Suprapubic skin (tissue), 4 donors: Measurements from ENCODE around the gene ZSCAN5B. TPM values are rescaled to one million over a fixed set of nuclear protein-coding genes. Genes with fewer than 3 reads are reported as not detected.
A peak's percentile ranks its signal among the peaks of the same experiment; 100 is the strongest.

ENCODE experiments used
- DNase-seq, 2 donors: peaks; one replicate each; pipeline ENCODE4 v3.0.0-alpha.2; 2019; ENCODE audit warnings: low spot score in 2 of 2
- H3K27ac ChIP-seq: fragments of 200-600 bp; sonication (generic); one replicate; pipeline ENCODE4 v1.5.1; 2019
- H3K27me3 ChIP-seq: fragments of 200-600 bp; sonication (generic); one replicate; pipeline ENCODE4 v1.5.1; 2019
- H3K36me3 ChIP-seq: fragments of 200-600 bp; sonication (generic); one replicate; pipeline ENCODE4 v1.5.1; 2019
- H3K4me1 ChIP-seq: fragments of 200-600 bp; sonication (generic); one replicate; pipeline ENCODE4 v1.5.1; 2019
- H3K4me3 ChIP-seq: fragments of 200-600 bp; sonication (generic); one replicate; pipeline ENCODE4 v1.5.1; 2019; ENCODE audit warnings: mild to moderate bottlenecking
- H3K9me3 ChIP-seq: fragments of 200-600 bp; sonication (generic); one replicate; pipeline ENCODE4 v1.5.1; 2019
- CTCF ChIP-seq, 2 donors: fragments of 200-600 bp in 1 of 2; fragments of 450-650 bp in 1 of 2; sonication (generic) in 1 of 2; IDR thresholded peaks; one replicate each; pipeline ENCODE4 v1.5.1; 2016 to 2019; ENCODE audit warnings: antibody characterized with exemption in 2 of 2, mild to moderate bottlenecking in 1 of 2, moderate library complexity in 1 of 2
- EP300 ChIP-seq: sonication (generic); formaldehyde crosslinking; IDR thresholded peaks from one replicate; pipeline ENCODE4 v1.6.1; 2017; ENCODE audit warnings: antibody characterized with exemption
- POLR2A ChIP-seq, 2 donors: fragments of 450-650 bp; IDR thresholded peaks; one replicate each; pipeline ENCODE4 v1.6.1; 2017; ENCODE audit warnings: antibody characterized with exemption in 2 of 2, mild to moderate bottlenecking in 2 of 2, moderate library complexity in 2 of 2
- POLR2AphosphoS5 ChIP-seq, 3 donors: sonication (generic); formaldehyde crosslinking; IDR thresholded peaks; one replicate each; pipeline ENCODE4 v1.6.1; 2017; ENCODE audit warnings: antibody characterized with exemption in 3 of 3
- WGBS: methylation state at CpG from one replicate; pipeline ENCODE4 v1.1.5; 2018; 5-methylcytosine and 5-hydroxymethylcytosine counted together
- total RNA-seq, 4 donors: library from RNA; depleted of rRNA; stranded (reverse); fragments of >200 nt; gene quantifications; one replicate each; pipeline ENCODE4 v1.1.0, GENCODE V29; 2016

ZSCAN5B gene
- total RNA-seq, 4 donors from 2014 or later, result not detected

- Histone ChIP-seq H3K4me1 (peaks cover 26% of the 10 kb centered on the region), H3K27ac (no peak overlapping the region), H3K27me3 (no peaks in the 10 kb centered on the region), H3K36me3 (peaks cover 28% of the 10 kb centered on the region), H3K4me3 (no peak overlapping the region), H3K9me3 (no peaks in the 10 kb centered on the region)
- DNase-seq, result no peak
- TF ChIP-seq CTCF (IDR thresholded peaks at IDR 0.05) (no peak), POLR2AphosphoS5 (IDR thresholded peaks at IDR 0.05) (no peak), POLR2A (IDR thresholded peaks at IDR 0.05) (no peak), EP300 (no peak)
- 58% methylated on average over 6 of the region's 6 CpGs for WGBS
These were observed 53.2 kb downstream of the ZSCAN5B start for GRCh38 chr19:56144376-56144775.

- Histone ChIP-seq H3K9me3 (no peaks in the 10 kb centered on the region), H3K4me1 (peaks cover 26% of the 10 kb centered on the region), H3K36me3 (peaks cover 19% of the 10 kb centered on the region), H3K4me3 (no peak overlapping the region), H3K27me3 (no peaks in the 10 kb centered on the region), H3K27ac (peak overlapping the region; percentile 85)
- TF ChIP-seq EP300, result no peak
- no peak for TF ChIP-seq CTCF (IDR thresholded peaks at IDR 0.05)
- no peak for DNase-seq
- 82% methylated on average over 3 of the region's 4 CpGs for WGBS
These were observed 54.6 kb downstream of the ZSCAN5B start for GRCh38 chr19:56142897-56143434.

- TF ChIP-seq CTCF (IDR thresholded peaks at IDR 0.05), result no peak
- no peak for TF ChIP-seq EP300
- TF ChIP-seq POLR2AphosphoS5 (IDR thresholded peaks at IDR 0.05), result no peak
- TF ChIP-seq POLR2A (IDR thresholded peaks at IDR 0.05), result no peak
- peaks cover 30% of the 10 kb centered on the region for H3K4me1 ChIP-seq
- WGBS, result 59% methylated on average over 17 of the region's 17 CpGs
- H3K27ac ChIP-seq, result peak overlapping the region; percentile 85
- peak overlapping the region; percentile 63 for H3K4me3 ChIP-seq
- H3K27me3 ChIP-seq, result no peaks in the 10 kb centered on the region
- no peak for DNase-seq
- H3K36me3 ChIP-seq, result peaks cover 12% of the 10 kb centered on the region
- no peaks in the 10 kb centered on the region for H3K9me3 ChIP-seq
These were observed 55.3 kb downstream of the ZSCAN5B start for GRCh38 chr19:56142087-56142787.

GRCh38 chr19:56141417-56141993 is 56.1 kb downstream of the ZSCAN5B start:
- TF ChIP-seq EP300 (no peak), CTCF (IDR thresholded peaks at IDR 0.05) (no peak)
- Histone ChIP-seq H3K9me3 (no peaks in the 10 kb centered on the region), H3K27me3 (no peaks in the 10 kb centered on the region), H3K4me3 (peak overlapping the region; percentile 63), H3K27ac (peak overlapping the region; percentile 85), H3K4me1 (peaks cover 30% of the 10 kb centered on the region), H3K36me3 (peaks cover 4% of the 10 kb centered on the region)
- no peak for DNase-seq
- 2% methylated on average over 24 of the region's 26 CpGs for WGBS

- Histone ChIP-seq H3K9me3 (no peaks in the 10 kb centered on the region), H3K4me1 (peaks cover 30% of the 10 kb centered on the region), H3K27me3 (no peaks in the 10 kb centered on the region), H3K36me3 (no peaks in the 10 kb centered on the region), H3K4me3 (peak within 1 kb of the TSS; percentile 63), H3K27ac (peak within 1 kb of the TSS; percentile 85)
- TF ChIP-seq EP300 (no peak), POLR2A (IDR thresholded peaks at IDR 0.05) (peak in 1 of 2 donors; percentile 16), POLR2AphosphoS5 (IDR thresholded peaks at IDR 0.05) (peak; percentile 66 to 98 (median 93))
- peak; percentile 99 to 100 for DNase-seq
- 1% methylated on average over 43 of the region's 56 CpGs for WGBS
These were observed 56.8 kb downstream of the ZSCAN5B start, which contains the start of gene ZNF444 for GRCh38 chr19:56140583-56141416. Gene ZNF444, plus strand, starts transcription at chr19:56141287. Its CDS starts 5,625 bp downstream, at chr19:56146912.
